Fibroblast of pulmonary artery (primary cell): ENCODE data around the gene MAP3K3.
A peak's percentile ranks its signal among the peaks of the same experiment; 100 is the strongest.

Experiments
- DNase-seq: peaks from one replicate; pipeline ENCODE4 v3.0.0-alpha.2; 2010; ENCODE audit warnings: low read depth
- H3K4me3 ChIP-seq: replicated peaks from 2 replicates; pipeline ENCODE4 v1.5.1; 2011; ENCODE audit warnings: low read depth, mild to moderate bottlenecking, control low read depth, low read length, moderate library complexity
- TF ChIP-seq, protein P1 (sequence below): IDR thresholded peaks from 2 replicates; pipeline ENCODE4 v1.5.1; 2011; ENCODE audit warnings: mild to moderate bottlenecking, control low read depth, low read length, inconsistent platforms; ENCODE audit errors: missing control alignments

The MAP3K3 gene

DNA sequence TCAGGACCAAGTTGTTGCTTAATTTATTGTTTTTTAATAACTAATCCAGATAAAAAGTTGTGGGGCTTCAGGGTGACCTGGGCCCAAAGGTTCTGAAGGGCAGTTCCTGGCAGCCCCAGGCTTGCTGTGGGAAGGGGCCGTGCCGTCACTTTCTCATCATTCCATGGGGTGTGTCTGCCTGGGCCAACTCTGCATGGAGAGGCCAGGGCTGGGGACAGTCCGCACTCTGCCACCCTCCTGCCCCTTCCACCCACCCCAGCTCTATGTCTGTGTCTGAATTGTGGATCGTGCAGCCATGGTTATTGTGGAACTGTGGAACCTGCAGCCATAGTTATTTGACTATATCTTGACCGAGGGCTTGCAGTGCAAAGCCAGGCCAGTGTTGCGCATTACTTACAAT, 73.7 kb downstream of the MAP3K3 start:
- DNase-seq, result no peak
- TF ChIP-seq, protein P1, sequence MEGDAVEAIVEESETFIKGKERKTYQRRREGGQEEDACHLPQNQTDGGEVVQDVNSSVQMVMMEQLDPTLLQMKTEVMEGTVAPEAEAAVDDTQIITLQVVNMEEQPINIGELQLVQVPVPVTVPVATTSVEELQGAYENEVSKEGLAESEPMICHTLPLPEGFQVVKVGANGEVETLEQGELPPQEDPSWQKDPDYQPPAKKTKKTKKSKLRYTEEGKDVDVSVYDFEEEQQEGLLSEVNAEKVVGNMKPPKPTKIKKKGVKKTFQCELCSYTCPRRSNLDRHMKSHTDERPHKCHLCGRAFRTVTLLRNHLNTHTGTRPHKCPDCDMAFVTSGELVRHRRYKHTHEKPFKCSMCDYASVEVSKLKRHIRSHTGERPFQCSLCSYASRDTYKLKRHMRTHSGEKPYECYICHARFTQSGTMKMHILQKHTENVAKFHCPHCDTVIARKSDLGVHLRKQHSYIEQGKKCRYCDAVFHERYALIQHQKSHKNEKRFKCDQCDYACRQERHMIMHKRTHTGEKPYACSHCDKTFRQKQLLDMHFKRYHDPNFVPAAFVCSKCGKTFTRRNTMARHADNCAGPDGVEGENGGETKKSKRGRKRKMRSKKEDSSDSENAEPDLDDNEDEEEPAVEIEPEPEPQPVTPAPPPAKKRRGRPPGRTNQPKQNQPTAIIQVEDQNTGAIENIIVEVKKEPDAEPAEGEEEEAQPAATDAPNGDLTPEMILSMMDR, result no peak
- no peak overlapping the region for H3K4me3 ChIP-seq

DNA sequence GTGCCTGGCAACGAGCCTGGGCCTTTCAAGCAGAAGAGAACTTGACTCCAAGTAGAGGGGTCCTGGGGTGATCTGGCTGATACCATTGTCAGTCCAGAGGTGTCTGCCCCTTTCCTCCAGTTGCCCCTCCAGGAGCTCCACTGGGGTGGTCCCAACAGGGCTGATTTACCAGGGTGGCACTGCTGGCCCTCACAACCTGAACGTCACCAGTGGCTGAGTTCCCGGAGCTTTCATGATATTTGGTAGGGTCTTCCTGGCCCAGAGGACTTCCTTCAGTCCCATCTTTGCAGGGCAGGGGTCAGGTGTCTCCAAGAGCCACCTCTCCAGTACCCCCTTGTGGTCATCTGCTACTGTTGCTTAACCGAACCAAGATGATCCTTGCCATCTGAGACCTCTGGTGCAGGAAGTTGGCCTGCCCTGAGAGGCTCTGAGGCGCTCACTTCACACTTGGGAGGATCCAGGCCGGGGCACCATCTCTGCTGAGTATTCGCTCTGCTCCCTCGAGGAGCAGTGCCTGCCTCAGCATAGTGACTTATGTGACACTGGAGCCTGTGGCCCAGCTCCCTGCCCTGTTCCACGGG, 74.3 kb downstream of the MAP3K3 start:
- H3K4me3 ChIP-seq, result no peak overlapping the region
- peak; percentile 57 for DNase-seq
- TF ChIP-seq, protein P1, result peak; percentile 44

DNA sequence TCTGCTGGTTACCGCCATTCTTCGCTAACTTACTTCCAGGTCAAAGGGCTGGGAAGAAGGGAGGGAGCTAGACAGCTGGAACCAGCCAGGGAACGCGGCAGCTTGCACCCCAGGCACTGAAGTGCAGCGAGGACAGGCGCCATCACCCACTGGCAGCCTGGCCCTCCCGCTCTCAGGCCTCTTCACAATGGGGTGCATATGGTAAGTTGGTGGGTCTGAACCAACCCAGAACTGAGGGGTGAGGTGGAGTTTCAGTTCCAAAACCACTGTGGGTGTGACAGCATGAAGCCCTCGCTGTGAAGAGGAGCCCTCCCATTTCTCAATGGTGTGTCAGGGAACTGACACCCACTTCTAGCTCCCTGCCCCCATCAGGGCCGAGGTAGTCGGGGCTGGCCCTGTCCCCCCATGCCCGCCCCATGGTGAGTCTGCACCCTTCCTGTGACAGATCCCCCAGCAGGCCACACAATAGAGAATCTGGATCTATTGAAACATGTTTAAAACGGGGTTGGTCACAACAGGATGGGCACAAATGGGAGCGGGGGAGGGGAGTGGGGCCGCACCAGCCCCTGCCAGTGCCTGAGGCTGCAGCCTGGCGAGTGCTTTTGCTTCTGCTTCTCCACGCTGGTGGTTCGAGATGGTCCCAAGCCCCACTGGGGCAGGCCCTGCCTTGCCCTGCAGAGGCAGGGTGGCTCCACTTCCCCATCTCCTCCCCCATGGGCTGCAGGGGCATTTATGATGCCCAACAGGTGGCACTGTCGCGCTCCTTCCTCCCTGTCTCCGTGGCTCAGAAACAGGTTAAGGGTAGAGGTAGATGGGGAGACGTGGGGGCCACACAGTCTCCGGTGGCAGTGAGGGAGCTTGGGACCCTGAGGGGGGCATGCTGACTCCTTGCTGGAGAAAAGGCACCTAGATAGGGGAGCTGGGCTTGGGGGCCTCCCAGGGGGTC, 75.4 kb downstream of the MAP3K3 start:
- peak; percentile 48 for DNase-seq
- TF ChIP-seq, protein P1, result peak; percentile 52
- no peak overlapping the region for H3K4me3 ChIP-seq

DNA sequence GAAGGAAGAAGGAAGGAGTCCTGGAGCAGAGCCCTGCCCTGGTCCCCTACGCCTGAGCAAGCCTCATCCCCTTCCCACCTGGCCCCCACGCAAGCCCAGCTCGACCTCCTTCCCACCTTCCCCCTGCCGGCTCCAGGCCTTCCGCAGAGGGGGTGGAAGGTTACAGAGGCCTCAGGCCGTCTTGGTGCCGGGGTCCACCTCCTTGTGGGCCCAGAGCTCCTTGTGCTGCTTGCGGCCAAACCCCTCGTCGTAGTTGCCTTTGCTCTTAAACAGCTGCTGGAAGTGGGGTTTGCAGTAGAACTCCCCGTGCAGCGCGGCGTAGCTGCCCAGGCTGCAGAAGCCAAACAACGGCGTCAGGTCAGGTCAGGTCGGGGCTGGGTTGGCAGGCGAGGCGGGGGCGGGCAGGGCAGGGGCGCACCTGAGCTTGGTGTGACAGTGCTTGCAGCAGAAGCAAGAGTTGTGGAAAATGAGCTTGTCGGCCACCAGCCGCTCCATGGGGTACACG, 76.2 kb downstream of the MAP3K3 start:
- TF ChIP-seq, protein P1, result no peak
- peak overlapping the region; percentile 57 for H3K4me3 ChIP-seq
- no peak for DNase-seq

DNA sequence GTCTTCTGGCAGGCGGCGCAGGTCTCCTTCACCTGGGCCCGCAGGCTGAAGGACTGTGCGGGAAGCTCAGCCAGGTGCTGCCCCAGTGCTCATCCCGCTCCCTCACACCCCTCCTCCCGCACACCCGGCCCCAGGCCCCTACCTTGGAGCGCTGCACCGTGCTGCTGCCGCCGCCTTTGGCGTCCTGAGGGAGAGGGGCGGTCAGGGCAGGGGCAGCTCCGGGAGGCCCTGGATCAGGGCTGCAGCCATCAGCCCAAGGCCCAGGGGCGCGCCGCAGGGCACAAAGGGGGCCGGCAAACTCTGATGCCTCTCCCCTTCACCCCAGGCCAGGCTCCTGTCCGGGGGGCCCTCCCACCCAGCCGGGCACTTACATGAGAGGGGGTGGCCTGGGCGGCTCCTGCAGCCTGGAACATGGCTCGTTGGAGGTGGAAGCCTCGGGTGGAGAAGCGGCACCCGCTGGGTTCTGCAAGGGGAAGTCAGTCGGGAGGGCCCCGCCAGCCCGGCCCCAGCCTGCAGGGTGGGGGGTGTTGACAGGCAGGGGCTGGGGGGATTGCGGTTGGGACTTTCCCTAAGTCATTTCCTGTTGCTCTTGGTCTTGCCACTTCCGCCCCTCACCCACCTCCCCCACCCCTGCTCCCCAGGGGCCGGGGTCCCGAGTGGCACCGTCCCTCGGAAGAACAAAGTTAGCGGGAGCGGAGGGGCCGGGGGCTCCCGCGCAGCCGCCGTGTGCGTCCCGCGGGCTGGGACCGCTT, 76.8 kb downstream of the MAP3K3 start:
- TF ChIP-seq, protein P1, result no peak
- peak overlapping the region; percentile 57 for H3K4me3 ChIP-seq
- peak; percentile 48 for DNase-seq

DNA sequence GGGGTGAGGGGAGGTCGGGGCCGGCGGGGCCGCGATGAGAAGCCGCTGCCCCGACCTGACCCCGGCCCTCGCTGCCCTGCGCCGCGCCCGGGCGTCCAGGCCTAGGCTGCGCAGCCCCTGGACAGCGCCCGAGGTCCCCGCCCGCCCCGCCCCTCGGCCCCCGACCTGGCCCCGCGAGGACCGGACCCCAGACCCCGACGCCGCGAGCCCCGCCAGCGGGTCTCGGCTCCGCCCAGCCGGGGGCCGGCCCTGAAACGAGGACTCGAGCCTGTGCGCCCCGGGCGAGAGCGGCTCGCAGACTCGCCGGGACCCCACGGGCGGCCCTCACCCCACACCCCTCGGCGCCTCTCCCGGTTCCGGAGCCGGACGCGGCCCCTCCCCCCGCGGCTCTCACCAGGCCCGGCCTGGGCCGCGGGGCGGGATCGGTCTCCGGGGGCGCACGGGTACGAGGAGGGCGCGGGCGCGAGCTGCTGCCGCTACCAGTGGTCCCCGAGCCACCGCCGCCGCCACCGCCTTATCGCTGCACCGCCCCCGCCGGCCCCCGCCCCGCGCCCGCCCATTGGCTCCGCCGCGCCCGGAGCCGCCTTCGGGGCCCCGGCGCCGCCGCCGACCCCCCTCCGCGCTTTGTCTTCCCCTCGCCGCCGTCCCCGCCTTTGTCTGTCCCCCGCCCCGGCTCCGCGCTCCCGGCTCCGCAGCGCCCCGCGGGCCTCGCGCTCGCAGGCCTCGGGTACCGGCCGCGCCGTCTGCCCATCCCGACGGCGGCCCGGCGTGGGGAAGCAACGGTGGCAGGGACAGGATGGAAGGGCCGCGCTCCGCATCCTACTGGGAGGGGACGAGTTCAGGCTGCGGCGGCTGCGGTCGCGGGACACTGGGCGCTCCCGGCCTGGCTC, 77.7 kb downstream of the MAP3K3 start, which contains the start of gene LIMD2:
TSS of gene LIMD2 (minus strand) at position 488 of the 890 bp plus-strand sequence. CDS start 827 bp downstream, outside the sequence.
- TF ChIP-seq, protein P1, result no peak
- DNase-seq, result peak; percentile 23
- peak within 1 kb of the TSS; percentile 57 for H3K4me3 ChIP-seq
